ENCODE measurements around the gene NCOA7.

DNA sequence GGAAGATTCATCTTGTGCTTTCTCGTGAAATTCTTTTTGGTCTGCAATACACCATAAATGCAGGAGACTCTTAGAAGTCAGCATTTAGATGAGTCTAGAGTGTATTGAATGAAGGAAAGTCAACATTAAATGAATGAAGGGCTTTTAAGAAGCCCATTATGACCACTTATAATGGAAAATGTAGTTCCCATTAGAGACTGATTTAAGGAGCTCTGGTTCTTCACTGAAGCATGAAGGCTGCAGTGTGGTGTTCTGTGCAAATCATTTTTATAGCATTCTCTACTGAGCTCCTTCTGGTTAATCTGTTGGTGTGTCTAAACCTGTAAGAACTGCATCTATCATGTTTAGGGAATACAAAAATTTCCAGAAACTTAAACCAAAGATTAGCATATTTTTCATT lies 19.7 kb downstream of the NCOA7 start:
- TF ChIP-seq TP53 (CRISPR knock-in tag; IDR thresholded peaks at IDR 0.05) (no peak), NFE2L1 (CRISPR knock-in tag; IDR thresholded peaks at IDR 0.05) (no peak), EMX1 (CRISPR knock-in tag; IDR thresholded peaks at IDR 0.05) (no peak), ZNF121 (CRISPR knock-in tag; IDR thresholded peaks at IDR 0.05) (no peak), ELF4 (CRISPR knock-in tag; IDR thresholded peaks at IDR 0.05; ENCODE audit: low read depth) (no peak)
- TF ChIP-seq, protein P1, sequence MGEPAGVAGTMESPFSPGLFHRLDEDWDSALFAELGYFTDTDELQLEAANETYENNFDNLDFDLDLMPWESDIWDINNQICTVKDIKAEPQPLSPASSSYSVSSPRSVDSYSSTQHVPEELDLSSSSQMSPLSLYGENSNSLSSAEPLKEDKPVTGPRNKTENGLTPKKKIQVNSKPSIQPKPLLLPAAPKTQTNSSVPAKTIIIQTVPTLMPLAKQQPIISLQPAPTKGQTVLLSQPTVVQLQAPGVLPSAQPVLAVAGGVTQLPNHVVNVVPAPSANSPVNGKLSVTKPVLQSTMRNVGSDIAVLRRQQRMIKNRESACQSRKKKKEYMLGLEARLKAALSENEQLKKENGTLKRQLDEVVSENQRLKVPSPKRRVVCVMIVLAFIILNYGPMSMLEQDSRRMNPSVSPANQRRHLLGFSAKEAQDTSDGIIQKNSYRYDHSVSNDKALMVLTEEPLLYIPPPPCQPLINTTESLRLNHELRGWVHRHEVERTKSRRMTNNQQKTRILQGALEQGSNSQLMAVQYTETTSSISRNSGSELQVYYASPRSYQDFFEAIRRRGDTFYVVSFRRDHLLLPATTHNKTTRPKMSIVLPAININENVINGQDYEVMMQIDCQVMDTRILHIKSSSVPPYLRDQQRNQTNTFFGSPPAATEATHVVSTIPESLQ (CRISPR knock-in tag; IDR thresholded peaks at IDR 0.05), result no peak
- TF ChIP-seq, protein P2, sequence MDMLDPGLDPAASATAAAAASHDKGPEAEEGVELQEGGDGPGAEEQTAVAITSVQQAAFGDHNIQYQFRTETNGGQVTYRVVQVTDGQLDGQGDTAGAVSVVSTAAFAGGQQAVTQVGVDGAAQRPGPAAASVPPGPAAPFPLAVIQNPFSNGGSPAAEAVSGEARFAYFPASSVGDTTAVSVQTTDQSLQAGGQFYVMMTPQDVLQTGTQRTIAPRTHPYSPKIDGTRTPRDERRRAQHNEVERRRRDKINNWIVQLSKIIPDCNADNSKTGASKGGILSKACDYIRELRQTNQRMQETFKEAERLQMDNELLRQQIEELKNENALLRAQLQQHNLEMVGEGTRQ (CRISPR knock-in tag; IDR thresholded peaks at IDR 0.05), result no peak
- TF ChIP-seq, protein P3, sequence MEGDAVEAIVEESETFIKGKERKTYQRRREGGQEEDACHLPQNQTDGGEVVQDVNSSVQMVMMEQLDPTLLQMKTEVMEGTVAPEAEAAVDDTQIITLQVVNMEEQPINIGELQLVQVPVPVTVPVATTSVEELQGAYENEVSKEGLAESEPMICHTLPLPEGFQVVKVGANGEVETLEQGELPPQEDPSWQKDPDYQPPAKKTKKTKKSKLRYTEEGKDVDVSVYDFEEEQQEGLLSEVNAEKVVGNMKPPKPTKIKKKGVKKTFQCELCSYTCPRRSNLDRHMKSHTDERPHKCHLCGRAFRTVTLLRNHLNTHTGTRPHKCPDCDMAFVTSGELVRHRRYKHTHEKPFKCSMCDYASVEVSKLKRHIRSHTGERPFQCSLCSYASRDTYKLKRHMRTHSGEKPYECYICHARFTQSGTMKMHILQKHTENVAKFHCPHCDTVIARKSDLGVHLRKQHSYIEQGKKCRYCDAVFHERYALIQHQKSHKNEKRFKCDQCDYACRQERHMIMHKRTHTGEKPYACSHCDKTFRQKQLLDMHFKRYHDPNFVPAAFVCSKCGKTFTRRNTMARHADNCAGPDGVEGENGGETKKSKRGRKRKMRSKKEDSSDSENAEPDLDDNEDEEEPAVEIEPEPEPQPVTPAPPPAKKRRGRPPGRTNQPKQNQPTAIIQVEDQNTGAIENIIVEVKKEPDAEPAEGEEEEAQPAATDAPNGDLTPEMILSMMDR (IDR thresholded peaks at IDR 0.05), result no peak
- TF ChIP-seq, protein P4, sequence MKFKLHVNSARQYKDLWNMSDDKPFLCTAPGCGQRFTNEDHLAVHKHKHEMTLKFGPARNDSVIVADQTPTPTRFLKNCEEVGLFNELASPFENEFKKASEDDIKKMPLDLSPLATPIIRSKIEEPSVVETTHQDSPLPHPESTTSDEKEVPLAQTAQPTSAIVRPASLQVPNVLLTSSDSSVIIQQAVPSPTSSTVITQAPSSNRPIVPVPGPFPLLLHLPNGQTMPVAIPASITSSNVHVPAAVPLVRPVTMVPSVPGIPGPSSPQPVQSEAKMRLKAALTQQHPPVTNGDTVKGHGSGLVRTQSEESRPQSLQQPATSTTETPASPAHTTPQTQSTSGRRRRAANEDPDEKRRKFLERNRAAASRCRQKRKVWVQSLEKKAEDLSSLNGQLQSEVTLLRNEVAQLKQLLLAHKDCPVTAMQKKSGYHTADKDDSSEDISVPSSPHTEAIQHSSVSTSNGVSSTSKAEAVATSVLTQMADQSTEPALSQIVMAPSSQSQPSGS (CRISPR knock-in tag; IDR thresholded peaks at IDR 0.05; ENCODE audit: borderline replicate concordance, low read depth), result no peak
